ENCODE data around the gene OR51F1. TPM values are rescaled to one million over a fixed set of nuclear protein-coding genes. Genes with fewer than 3 reads are reported as not detected.
"Not testable (repeated sequence)": the region's sequence is repeated elsewhere in the genome, so short reads cannot be mapped to it uniquely, and the experiment has no call there.

Gene OR51F1, protein sequence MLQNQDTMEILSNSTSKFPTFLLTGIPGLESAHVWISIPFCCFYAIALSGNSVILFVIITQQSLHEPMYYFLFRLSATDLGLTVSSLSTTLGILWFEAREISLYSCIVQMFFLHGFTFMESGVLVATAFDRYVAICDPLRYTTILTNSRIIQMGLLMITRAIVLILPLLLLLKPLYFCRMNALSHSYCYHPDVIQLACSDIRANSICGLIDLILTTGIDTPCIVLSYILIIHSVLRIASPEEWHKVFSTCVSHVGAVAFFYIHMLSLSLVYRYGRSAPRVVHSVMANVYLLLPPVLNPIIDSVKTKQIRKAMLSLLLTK
- total RNA-seq (not detected), polyA plus RNA-seq (not detected)
- long read RNA-seq, donor 1, result 0 reads
- long read RNA-seq, donor 2, result 0 reads
- long read RNA-seq, donor 3, result 0 reads

DNA sequence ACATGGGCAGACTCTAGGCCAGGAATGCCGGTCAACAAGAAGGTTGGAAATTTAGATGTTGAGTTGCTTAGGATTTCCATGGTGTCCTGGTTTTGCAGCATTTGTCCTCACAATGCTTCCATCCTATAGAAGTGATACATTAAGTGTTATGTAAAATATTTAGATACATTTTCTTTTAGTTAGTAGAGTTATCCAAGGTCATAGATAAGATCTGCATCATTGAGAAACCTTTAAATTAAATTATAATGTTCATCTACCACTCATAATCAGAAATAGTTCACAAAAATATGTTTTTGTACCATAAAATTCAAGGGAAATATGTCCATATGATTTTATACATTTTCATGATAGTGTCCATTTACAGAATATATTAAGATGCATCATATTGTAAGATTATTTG, at the start of gene OR51F1:
OR51F1 (minus strand) TSS at position 101 of the 400 bp plus-strand sequence; CDS start at position 101, 0 bp downstream.
- Histone ChIP-seq H3K4me1 (no peaks in the 10 kb centered on the region), H3K4me3 (no peak within 1 kb of the TSS), H3K27me3 (no peaks in the 10 kb centered on the region), H3K27ac (no peak within 1 kb of the TSS), H3K9me3 (peaks cover 0 to 8% (median 0%) of the 10 kb centered on the region in 11 donors), H3K36me3 (no peaks in the 10 kb centered on the region)
- TF ChIP-seq, protein P1, sequence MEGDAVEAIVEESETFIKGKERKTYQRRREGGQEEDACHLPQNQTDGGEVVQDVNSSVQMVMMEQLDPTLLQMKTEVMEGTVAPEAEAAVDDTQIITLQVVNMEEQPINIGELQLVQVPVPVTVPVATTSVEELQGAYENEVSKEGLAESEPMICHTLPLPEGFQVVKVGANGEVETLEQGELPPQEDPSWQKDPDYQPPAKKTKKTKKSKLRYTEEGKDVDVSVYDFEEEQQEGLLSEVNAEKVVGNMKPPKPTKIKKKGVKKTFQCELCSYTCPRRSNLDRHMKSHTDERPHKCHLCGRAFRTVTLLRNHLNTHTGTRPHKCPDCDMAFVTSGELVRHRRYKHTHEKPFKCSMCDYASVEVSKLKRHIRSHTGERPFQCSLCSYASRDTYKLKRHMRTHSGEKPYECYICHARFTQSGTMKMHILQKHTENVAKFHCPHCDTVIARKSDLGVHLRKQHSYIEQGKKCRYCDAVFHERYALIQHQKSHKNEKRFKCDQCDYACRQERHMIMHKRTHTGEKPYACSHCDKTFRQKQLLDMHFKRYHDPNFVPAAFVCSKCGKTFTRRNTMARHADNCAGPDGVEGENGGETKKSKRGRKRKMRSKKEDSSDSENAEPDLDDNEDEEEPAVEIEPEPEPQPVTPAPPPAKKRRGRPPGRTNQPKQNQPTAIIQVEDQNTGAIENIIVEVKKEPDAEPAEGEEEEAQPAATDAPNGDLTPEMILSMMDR (IDR thresholded peaks at IDR 0.05), result no peak
- intact Hi-C loops (cut with DNase I), result no loop called here
- WGBS, 2 donors, result 93 to 100% methylated on average over 1 of the region's 1 CpG
- no peak for DNase-seq
- ATAC-seq, result no peak

DNA sequence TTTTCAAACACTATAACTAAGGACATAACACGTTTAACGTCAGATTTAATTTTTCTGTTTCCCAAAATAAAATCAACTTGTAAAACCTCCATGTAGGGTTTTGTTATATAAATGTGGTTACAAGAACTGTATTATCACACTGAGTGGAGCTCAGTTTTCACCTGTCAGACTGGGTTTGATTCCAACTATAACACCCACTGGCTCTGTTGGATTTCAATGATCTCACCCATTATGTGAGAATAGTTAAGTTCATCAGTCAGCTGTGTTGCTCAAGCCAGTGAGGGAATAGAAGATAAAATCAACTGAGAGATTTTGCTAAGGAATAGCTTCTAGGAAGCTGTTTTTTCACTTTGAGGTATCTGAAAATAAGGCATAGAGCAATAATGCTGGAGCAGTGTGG, 39.5 kb upstream of the OR51F1 start:
- H3K36me3 ChIP-seq, result no peaks in the 10 kb centered on the region
- TF ChIP-seq, protein P1 (IDR thresholded peaks at IDR 0.05), result no peak
- H3K27ac ChIP-seq, result no peak overlapping the region
- no peak overlapping the region for H3K4me3 ChIP-seq
- 74 to 79% methylated on average over 2 of the region's 2 CpGs for WGBS, 2 donors
- no peak for ATAC-seq
- DNase-seq, result no peak
- H3K4me1 ChIP-seq, result no peaks in the 10 kb centered on the region
- H3K9me3 ChIP-seq, result no peaks in the 10 kb centered on the region
- no peaks in the 10 kb centered on the region for H3K27me3 ChIP-seq
- intact Hi-C loops (cut with DNase I), result no loop called here

DNA sequence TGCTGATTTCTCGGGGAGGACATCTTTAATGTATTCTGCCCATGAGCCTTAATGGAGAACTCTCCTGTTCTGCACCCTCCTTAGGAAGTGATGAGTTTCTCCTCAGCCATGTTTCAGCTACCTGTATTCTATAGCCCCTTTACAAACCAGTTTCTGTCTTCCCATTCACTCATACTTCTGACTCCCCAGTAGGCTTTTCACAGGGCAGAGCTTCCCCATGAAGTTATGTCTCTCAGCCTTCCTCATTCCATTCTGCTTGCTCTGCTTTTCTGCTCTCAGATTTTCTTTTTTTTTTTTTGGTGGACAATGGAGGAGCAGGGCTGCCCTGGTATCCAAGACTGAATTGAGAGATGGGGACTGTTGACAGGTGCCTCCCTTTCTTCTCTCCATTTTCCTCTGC, 38.7 kb upstream of the OR51F1 start:
- Histone ChIP-seq H3K4me1 (no peaks in the 10 kb centered on the region), H3K36me3 (no peaks in the 10 kb centered on the region), H3K27ac (no peak overlapping the region), H3K9me3 (no peaks in the 10 kb centered on the region), H3K27me3 (no peaks in the 10 kb centered on the region), H3K4me3 (no peak overlapping the region)
- 79 to 82% methylated on average over 1 of the region's 1 CpG for WGBS, 2 donors
- TF ChIP-seq, protein P1 (IDR thresholded peaks at IDR 0.05), result no peak
- intact Hi-C loops (cut with DNase I), result no loop called here
- no peak for DNase-seq
- no peak for ATAC-seq

DNA sequence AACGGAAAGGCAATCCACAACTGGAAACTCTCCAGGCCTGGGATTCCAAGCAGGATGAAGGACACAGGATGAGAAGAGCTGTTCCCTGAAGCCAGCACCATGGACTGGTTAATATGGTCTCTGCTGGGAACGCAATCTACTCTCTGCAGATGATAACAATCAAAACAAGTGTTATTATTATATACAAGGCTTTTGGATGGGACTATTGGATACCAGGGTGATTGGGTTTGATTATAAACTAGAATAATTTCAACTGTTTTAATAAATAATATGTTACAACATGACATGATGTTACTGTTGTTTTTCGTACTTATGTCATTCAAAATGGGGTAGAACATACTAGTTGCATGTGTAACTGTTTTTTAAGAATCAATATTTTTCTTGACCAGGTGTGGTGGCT, 34.5 kb upstream of the OR51F1 start, which contains the start of gene OR52R1:
OR52R1 (minus strand) TSS at position 101 of the 400 bp plus-strand sequence; CDS start at position 101, 0 bp downstream.
- intact Hi-C loops (cut with DNase I), result no loop called here
- no peak within 1 kb of the TSS for H3K4me3 ChIP-seq
- no peaks in the 10 kb centered on the region for H3K9me3 ChIP-seq
- no peaks in the 10 kb centered on the region for H3K27me3 ChIP-seq
- DNase-seq (no peak), ATAC-seq (no peak)
- H3K4me1 ChIP-seq, result no peaks in the 10 kb centered on the region
- 74 to 92% methylated on average over 3 of the region's 3 CpGs for WGBS, 2 donors
- H3K27ac ChIP-seq, result no peak within 1 kb of the TSS
- TF ChIP-seq, protein P1 (IDR thresholded peaks at IDR 0.05), result no peak
- no peaks in the 10 kb centered on the region for H3K36me3 ChIP-seq

DNA sequence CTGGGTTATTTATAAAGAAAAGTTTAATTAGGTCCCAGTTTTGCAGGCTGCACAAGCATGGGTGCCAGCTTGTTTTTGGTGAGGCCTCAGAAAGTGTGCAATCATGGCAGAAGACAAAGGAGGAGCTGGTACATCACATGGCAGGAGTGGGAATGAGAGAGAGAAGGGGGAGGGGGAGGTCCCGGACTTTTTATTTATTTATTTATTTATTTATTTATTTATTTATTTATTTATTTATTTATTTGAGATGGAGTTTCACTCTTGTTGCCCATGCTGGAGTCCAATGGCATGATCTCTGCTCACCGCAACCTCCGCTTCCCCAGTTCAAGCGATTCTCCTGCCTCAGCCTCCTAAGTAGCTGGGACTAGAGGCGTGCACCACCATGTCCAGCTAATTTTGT, 31.6 kb upstream of the OR51F1 start:
- H3K4me1 ChIP-seq, H3K36me3 ChIP-seq, DNase-seq, ATAC-seq, H3K4me3 ChIP-seq, H3K27me3 ChIP-seq, H3K9me3 ChIP-seq, H3K27ac ChIP-seq: not testable (repeated sequence)
- intact Hi-C loops (cut with DNase I), result loop anchor here in 1 of 10 donors (1.0 kb wide), 1 partner anchor 132 kb away; no protein-coding TSS in a partner anchor
- 75 to 76% methylated on average over 5 of the region's 5 CpGs for WGBS, 2 donors
